Activated CD4-positive, alpha-beta T cell treated with anti-CD3 and anti-CD28 coated beads, Interleukin-2, amount 10 ng/mL, durations not matched to agents 24 days and 14 days (primary cell): ENCODE measurements around the gene CDKN2B-AS1. TPM values are rescaled to one million over a fixed set of nuclear protein-coding genes. Genes with fewer than 3 reads are reported as not detected.

Experiments used
- total RNA-seq: library from RNA; stranded (reverse); gene quantifications from 2 replicates; pipeline ENCODE4 v1.2.3, GENCODE V29; 2022

Gene CDKN2B-AS1
- total RNA-seq, 1 donor from 2014 or later = 0.42 TPM

Other genes starting within 250 kb of the CDKN2B-AS1 start
- gene MTAP, start 192.2 kb upstream of the CDKN2B-AS1 start, total RNA-seq = 55.9 and 58.1 TPM in 2 replicates
- 2.5 and 3.7 TPM in 2 replicates for gene CDKN2A, start 399 bp upstream of the CDKN2B-AS1 start, total RNA-seq
- 0.21 and 0.33 TPM in 2 replicates for gene CDKN2B, start 14.5 kb downstream of the CDKN2B-AS1 start, total RNA-seq